GM23248 (cell line): Measurements from ENCODE around the gene ST7.

Experiments used
- EZH2 ChIP-seq: fragments of 200-600 bp; sonication (generic); IDR thresholded peaks from 2 replicates; pipeline ENCODE4 v1.6.1; 2018; ENCODE audit warnings: antibody characterized with exemption, mild to moderate bottlenecking; ENCODE audit not compliant: insufficient read depth, poor library complexity, severe bottlenecking
- EZH2phosphoT487 ChIP-seq: fragments of 200-600 bp; sonication (generic); IDR thresholded peaks from 2 replicates; pipeline ENCODE4 v1.6.1; 2018; ENCODE audit warnings: antibody characterized with exemption, moderate library complexity, mild to moderate bottlenecking, low read depth; ENCODE audit not compliant: insufficient read depth

GRCh38 chr7:117084286-117084685 lies 131.0 kb downstream of the ST7 start:
- TF ChIP-seq EZH2phosphoT487, result no peak
- TF ChIP-seq EZH2, result no peak
